ENCODE results near the gene SNRPD3. TPM values are rescaled to one million over a fixed set of nuclear protein-coding genes. Genes with fewer than 3 reads are reported as not detected.

SNRPD3 gene
- total and polyA plus RNA-seq, 8 donors, result 62.7 to 187 (median 172) TPM

DNA sequence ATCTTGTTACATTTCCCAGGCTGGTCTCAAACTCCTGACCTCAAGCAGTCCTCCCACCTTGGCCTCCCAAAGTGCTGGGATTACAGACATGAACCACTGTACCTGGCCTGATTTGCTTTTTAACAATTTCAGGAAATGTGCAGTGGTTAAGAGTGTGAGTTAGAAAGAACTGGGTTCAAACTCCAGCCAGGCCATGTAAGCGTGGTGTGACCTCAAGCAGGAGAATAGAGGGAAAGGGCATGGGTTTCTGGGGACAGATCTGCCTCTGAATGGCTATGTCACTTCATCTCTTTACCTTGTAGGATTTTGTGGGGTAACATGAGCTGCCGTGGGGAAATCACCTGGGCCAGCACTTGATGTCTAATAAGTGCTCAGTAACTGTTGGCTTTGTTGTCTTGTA is 9.3 kb downstream of the SNRPD3 start:
- Histone ChIP-seq H3K4me1 (peaks cover 4 to 23% of the 10 kb centered on the region in 2 donors), H3K27ac (no peak overlapping the region), H3K36me3 (peaks cover 0 to 82% of the 10 kb centered on the region in 2 donors), H3K9me3 (no peaks in the 10 kb centered on the region), H3K27me3 (no peaks in the 10 kb centered on the region), H3K4me3 (no peak overlapping the region)
- TF ChIP-seq, protein P1, sequence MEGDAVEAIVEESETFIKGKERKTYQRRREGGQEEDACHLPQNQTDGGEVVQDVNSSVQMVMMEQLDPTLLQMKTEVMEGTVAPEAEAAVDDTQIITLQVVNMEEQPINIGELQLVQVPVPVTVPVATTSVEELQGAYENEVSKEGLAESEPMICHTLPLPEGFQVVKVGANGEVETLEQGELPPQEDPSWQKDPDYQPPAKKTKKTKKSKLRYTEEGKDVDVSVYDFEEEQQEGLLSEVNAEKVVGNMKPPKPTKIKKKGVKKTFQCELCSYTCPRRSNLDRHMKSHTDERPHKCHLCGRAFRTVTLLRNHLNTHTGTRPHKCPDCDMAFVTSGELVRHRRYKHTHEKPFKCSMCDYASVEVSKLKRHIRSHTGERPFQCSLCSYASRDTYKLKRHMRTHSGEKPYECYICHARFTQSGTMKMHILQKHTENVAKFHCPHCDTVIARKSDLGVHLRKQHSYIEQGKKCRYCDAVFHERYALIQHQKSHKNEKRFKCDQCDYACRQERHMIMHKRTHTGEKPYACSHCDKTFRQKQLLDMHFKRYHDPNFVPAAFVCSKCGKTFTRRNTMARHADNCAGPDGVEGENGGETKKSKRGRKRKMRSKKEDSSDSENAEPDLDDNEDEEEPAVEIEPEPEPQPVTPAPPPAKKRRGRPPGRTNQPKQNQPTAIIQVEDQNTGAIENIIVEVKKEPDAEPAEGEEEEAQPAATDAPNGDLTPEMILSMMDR (IDR thresholded peaks at IDR 0.05), result no peak
- DNase-seq, result no peak
- intact Hi-C loops (cut with DNase I), result no loop called here
- no peak for ATAC-seq

DNA sequence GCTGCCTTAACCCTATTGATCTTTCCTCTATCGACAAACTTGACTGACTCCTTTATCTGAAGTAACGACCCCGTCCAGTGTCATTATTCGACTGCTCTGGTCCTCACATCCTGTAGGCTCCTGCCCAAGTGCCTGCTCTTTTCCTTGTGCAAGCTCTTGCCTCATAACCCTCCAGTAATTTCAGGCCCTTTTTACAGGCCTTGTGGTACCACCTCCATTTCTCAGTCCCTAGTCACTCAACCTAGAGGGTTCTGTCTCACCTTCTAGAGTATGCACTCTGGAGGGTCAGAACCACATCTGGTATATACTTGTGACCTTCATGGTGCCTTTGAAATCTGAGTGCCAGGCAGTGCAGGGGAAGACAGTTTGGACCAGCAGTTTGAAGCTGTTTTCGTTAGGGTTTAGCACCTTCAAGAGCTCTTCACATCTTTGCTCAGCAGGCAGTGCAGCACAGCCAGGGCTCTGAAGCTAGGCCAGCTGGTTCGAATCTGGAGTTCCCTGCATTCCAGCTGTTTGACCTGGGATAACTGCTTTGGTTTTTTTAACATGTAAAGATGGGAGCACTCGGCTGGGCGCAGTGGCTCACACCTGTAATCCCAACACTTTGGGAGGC is 11.2 kb downstream of the SNRPD3 start:
- ATAC-seq, result peak; percentile 81
- Histone ChIP-seq H3K4me1 (peaks cover 4 to 23% of the 10 kb centered on the region in 2 donors), H3K4me3 (no peak overlapping the region), H3K27ac (peak overlapping the region in 1 of 2 donors; percentile 15), H3K27me3 (no peaks in the 10 kb centered on the region), H3K36me3 (peaks cover 0 to 88% of the 10 kb centered on the region in 2 donors), H3K9me3 (no peaks in the 10 kb centered on the region)
- TF ChIP-seq, protein P1 (IDR thresholded peaks at IDR 0.05), result no peak
- intact Hi-C loops (cut with DNase I), result no loop called here
- no peak for DNase-seq

DNA sequence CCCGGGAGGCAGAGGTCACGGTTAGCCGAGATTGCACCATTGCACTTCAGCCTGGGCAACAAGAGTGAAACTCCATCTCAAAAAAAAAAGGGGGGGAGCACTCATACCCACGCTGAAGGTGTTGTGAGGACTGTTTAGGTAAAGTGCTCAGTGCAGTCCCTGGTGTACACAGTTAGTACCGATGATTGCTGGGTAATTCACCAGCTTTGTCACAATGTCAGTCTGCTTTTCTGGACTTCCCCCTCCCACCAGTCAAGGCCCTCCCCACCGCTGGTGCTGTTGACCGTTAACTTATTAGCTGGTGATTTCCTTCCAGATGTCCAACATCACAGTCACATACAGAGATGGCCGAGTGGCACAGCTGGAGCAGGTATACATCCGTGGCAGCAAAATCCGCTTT is 11.9 kb downstream of the SNRPD3 start:
- no peaks in the 10 kb centered on the region for H3K27me3 ChIP-seq
- DNase-seq (no peak), ATAC-seq (peak; percentile 53)
- H3K4me1 ChIP-seq, result peaks cover 4 to 23% of the 10 kb centered on the region in 2 donors
- TF ChIP-seq, protein P1 (IDR thresholded peaks at IDR 0.05), result no peak
- intact Hi-C loops (cut with DNase I), result no loop called here
- no peaks in the 10 kb centered on the region for H3K9me3 ChIP-seq
- no peak overlapping the region for H3K4me3 ChIP-seq
- H3K27ac ChIP-seq, result no peak overlapping the region
- H3K36me3 ChIP-seq, result peaks cover 0 to 89% of the 10 kb centered on the region in 2 donors

DNA sequence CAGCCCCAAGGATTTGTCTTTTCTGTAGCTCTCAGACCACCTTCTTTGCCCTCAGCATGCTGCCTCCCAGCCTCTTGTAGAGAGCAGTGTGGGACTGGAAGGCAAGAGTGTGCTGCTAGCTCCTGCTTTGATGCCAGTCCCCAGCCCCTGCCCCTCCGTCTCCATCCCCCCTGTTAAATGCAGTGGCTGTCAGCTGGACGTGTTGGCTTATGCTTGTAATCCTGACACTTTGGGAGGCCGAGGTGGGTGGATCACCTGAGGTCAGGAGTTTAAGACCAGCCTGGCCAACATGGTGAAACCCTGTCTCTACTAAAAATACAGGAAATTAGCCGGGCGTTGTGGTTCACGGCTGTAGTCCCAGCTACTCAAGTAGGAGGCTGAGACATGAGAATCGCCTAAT is 15.5 kb downstream of the SNRPD3 start:
- peaks cover 2 to 8% of the 10 kb centered on the region in 2 donors for H3K4me1 ChIP-seq
- peaks cover 0 to 84% of the 10 kb centered on the region in 2 donors for H3K36me3 ChIP-seq
- no peak for ATAC-seq
- H3K9me3 ChIP-seq, result no peaks in the 10 kb centered on the region
- intact Hi-C loops (cut with DNase I), result no loop called here
- H3K4me3 ChIP-seq, result no peak overlapping the region
- TF ChIP-seq, protein P1 (IDR thresholded peaks at IDR 0.05), result no peak
- H3K27me3 ChIP-seq, result no peaks in the 10 kb centered on the region
- no peak for DNase-seq
- no peak overlapping the region for H3K27ac ChIP-seq

DNA sequence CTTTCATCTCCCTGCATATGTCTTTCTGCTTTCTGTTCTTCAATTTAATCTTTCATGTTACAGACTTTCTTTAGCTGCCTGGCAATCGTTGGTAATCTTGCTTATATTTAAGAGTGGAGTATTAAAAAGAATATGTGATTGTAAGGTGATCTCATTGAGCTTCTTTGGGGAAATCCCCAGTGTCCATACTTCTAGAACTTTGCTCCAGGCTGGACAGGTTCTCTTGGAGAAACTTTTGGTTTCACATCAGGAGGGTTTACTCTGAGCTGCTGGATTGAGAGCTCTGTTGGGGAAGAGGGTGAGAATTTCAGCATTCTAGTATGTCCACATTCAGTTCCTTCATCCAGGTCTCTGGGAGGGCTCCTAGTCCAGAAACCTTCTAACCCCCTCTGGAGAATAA is 21.0 kb downstream of the SNRPD3 start:
- no peak overlapping the region for H3K4me3 ChIP-seq
- H3K9me3 ChIP-seq, result no peaks in the 10 kb centered on the region
- no peaks in the 10 kb centered on the region for H3K4me1 ChIP-seq
- no peak for ATAC-seq
- intact Hi-C loops (cut with DNase I), result no loop called here
- peaks cover 0 to 36% of the 10 kb centered on the region in 2 donors for H3K36me3 ChIP-seq
- H3K27me3 ChIP-seq, result no peaks in the 10 kb centered on the region
- no peak overlapping the region for H3K27ac ChIP-seq
- no peak for DNase-seq
- TF ChIP-seq, protein P1 (IDR thresholded peaks at IDR 0.05), result no peak
